GM21526 (cell line): ENCODE results near the gene KCNJ6.
"Not testable (repeated sequence)": the region's sequence is repeated elsewhere in the genome, so short reads cannot be mapped to it uniquely, and the experiment has no call there.

Source experiments
- ATAC-seq: cut with Tn5 transposase; IDR thresholded peaks from one replicate; pipeline ENCODE4 v1.9.1; 2021; ENCODE audit warnings: moderate library complexity; ENCODE audit not compliant: unreplicated experiment, low FRiP score

The KCNJ6 gene

DNA sequence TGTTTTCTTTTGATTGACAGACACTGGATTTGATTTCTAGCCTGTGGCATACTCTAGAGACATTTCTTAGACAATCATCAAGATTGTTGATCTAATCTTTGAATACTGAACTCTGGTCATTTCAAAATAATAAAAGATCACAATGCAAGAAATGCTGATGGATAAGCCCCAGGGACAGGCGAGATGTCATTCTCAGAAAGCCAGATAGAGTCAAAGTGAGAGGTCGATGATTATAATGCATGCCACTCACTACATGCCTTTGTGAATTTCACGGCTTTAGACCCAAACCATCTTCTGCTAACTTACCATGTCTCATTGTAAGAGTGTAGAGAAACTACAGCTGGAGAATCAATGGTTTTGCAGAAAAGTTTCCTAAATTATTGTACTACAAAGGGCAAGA is 292.6 kb downstream of the KCNJ6 start:
- ATAC-seq = no peak

DNA sequence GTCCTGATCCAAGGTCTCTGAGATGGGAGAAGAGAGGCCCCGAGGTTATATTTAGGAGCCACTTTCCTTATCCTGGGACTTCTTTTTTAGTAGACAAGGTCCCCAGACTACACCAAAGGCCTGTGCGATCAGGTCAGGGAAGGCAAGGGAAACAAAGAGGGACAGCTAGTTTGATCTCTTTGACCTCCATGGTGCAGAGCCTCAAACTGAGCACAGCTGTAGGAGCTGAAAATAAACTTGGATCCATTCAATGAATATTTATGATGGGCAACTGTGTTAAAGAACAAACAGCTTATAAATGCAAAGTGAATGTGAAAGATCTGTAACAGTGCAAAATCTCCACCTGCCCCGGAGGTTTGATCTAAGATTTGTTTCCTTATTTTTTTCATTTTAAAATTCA is 293.1 kb downstream of the KCNJ6 start:
- no peak for ATAC-seq

DNA sequence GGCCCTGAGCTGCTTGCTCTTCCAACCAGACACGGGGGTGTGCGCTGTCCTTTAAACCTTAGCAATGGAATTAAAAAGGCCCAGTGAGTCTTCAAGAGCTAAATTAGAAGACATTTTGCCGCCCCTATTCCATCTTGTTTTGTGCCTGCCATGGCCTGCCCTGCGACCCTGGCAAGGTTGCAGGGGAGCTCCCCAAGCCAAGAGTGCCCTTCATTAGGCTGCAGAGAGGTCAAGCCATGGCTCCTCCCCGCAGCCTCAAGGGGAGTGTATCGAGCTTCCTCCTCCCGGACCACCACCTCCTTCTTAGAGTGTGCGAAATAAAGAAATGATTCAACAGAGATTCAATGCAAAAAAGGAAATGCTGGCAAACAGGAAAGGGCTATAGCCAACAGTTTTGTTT is 293.5 kb downstream of the KCNJ6 start:
- no peak for ATAC-seq

DNA sequence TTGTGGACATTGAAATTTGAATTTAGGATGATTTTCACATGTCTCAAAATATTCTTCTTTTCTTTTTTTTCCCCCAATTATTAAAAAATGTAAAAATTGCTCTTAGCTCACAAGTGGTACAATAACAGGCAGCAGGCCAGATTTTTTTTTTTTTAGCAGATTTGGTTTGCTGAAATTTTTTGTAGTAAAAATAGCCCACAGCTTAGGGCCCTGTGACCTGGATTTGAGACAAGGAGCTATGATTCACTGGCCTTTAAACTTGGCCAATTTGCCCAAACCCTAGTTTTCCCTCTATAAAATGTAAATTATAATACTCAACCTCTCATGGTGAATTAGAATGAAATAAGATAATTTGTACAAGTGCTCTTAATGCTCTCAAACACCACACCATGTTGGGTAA is 295.9 kb downstream of the KCNJ6 start:
- ATAC-seq = no peak

DNA sequence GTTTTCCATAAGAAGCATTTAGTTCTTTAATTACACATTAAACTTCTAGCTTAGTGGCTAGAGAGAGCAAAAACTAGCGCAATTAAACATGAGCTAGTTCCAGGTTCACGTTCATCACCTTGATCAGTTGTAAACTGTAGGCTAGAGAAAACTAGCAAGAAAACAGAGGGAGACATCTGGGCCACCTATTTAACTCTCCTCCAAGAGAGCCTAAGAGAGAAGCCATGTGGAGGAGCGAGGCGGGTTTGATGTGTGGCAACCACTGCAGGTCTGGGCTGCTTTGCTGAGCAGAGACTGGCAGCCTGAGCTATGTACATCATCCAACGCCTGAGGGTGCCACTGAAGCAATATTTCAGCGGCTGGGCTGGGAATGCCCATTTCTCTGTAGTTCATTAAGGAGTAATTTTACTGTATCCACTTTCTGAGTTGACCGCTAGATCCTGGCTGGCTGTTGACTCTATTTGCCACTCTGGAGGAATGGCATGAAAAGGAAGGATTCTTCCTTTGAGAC is 296.7 kb downstream of the KCNJ6 start:
- no peak for ATAC-seq

DNA sequence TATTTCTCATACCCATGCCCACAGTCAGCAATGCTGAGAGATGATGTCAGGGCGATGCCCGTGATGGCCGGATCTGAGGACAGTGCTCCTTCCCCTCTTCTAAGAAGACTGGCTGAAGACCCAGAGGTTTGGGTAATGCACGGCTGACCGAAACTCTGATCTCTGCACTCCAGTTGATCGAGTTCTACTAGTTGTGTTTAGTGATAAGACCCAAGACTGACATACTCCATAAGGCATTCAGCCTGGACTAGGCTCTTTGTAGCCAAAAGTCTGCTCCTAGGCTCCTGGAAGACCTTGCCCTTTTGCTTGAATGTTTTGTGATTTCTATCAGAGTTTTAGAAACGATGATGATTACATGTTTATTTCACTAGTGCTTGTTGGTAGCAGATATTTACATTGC is 298.2 kb downstream of the KCNJ6 start:
- no peak for ATAC-seq

DNA sequence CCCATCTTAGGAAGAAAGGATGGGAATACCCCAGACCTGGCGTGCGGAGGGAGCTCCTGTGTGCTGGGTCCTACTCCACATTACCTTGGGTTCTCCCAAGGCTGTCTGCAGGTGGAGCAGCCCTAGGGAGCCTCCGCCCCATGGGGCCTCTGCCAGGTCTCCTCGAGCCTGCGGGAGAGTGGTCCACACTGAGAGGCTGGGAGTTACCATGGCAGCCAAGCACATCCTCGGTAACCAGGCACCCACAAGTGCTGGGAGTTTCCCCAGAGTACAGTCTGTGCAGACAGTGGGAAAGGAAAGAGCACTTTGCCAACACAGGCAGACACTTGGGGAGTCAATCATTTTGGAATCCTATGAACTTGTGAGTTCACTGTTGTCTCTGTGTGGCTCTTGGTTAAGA is 300.3 kb downstream of the KCNJ6 start:
- no peak for ATAC-seq

DNA sequence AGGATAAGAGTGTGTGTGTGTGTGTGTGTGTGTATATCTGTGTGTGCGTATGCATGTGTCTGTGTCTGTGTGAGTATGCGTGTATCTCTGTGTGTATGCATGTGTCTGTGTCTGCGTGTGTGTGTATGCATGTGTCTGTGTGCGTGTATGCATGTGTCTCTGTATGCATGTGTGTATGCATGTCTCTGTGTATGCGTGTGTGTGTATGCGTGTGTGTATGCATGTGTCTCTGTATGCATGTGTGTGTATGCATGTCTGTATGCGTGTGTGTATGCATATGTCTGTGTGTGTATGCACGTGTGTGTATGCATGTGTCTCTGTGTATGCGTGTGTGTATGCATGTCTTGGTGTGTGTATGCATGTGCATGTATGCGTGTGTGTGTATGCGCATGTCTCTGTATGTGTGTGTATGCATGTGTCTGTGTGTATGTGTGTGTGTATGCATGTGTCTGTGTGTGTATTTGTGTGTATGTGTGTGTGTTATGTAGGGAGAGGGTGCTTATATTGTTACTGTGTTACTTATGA is 301.8 kb downstream of the KCNJ6 start:
- ATAC-seq = no peak

DNA sequence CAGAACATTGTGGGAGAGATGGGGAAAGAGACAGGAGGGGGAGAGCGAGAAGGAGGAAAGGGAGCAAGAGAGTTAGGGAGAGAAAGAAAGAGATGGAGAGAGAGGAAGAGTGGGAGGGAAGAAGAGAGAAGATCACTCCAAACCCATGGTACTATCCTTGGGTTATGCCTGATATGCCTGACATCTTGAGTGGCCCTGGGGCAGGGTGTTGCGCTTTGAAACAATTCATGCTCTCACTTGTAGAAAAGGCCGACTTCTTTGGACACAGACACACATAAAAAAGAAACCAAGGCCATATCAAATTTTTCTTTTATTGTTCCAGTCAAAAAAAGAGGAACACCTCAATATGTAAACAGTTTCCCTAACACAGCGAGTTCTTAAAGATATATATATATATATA is 309.2 kb downstream of the KCNJ6 start:
- no peak for ATAC-seq

DNA sequence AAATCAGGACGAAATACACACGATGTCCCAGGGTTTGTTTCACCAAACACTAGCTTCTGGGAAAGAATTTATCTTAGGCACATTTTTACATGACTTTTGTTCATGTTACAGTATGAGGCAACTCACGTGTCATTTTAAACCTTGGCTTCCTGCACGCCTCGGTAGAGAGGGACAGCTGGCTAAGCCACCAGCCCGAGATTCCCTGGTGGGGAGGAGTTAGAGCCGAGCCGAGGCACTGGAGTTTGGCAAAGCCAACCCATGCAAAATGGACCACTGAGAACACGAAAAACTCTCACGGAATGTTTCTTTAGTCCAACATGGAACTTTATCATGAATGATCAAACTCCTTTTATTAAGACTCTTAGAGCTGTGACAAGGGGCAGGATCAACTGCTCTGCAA is 309.7 kb downstream of the KCNJ6 start:
- ATAC-seq = no peak

DNA sequence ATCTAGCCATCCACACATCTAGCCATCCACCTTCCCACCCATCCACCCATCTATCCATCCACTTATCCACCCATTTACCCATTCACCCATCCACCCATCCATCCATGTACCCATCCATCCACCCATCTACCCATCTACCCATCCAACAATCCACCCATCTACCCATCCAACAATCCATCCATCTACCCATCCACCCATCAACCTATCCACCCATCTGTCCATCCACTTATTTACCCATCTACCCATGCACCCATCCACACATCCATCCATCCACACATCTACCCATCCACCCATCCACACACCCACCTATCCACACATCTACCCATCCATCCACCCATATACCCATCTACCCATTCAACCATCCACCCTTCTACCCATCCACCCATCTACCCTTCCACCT is 311.3 kb downstream of the KCNJ6 start:
- no peak for ATAC-seq

DNA sequence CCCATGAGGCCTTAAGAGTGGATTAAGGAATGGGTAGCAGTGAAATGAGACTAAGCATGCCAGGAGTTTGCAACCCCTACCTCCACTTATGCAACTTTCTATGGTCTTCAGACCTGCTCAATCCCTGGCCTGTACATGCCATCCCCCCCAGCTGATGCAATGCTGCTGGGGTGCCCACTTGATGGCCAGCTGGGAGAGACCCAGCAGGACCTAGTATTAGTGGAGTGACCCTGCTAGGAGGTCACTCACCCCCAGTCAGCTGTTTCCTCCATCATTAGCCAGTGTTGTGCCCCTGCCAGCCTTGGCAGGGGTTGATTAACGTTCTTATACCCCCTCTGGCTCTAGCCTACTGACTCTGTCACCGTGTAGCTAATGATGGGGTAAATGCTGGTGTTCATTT is 313.1 kb downstream of the KCNJ6 start:
- no peak for ATAC-seq

DNA sequence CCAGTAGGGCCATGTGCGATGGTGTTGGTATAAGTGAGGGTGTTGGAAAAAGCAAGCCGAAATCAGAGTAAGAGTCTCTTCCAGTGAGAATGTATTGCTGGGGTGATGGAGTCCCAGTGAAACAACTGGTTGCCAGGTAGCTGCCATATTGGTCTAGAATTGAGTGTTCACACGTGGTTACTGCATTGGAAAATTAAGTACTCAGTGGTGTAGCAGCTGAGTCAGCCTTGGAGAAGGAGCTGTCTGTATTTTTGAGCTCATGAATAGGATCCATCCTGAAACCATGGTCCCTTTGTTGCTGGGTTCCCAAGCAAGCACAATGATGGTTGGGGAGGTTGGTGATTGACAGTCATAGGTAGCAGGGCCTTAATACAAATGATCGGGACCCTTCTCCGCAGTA is 314.3 kb downstream of the KCNJ6 start:
- ATAC-seq = no peak

DNA sequence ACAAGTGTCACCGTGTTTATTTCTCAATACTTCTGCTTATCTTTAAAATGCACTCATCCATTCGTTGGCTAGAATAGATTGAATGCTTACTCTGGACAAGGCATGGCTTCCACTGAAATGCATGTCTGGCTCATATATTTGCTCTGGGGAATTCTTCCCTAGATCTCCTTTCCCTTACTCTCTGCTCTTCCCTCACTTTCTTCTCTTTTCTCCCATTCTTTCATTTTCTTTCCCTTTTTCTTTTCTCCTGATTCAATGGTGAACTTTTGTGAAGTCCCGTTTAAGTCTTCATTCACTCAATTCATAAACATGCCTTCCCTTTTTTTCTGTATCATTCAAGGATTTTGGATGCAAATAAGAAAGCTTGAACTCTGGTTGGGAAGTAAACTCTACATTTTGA is 315.2 kb downstream of the KCNJ6 start:
- ATAC-seq = no peak

DNA sequence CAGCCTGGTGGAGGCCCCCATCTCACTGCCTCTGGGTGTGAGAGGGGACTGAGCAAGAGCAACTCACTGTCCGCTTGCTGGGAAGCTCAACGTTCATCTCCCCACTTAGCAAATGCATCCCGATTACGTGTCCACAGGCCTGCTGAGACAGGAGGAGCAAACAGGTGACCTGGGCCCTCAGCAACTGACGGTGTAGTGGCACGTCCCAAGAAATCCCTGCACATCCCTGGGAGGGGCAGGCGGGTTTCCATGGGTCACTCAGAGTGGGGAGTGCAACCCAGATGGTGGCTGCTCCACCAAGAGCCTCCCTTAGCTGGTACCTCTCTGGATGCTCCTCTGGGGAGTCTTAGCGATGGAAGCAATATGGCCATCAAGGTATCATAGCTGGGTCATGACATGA is 320.3 kb downstream of the KCNJ6 start:
- no peak for ATAC-seq

DNA sequence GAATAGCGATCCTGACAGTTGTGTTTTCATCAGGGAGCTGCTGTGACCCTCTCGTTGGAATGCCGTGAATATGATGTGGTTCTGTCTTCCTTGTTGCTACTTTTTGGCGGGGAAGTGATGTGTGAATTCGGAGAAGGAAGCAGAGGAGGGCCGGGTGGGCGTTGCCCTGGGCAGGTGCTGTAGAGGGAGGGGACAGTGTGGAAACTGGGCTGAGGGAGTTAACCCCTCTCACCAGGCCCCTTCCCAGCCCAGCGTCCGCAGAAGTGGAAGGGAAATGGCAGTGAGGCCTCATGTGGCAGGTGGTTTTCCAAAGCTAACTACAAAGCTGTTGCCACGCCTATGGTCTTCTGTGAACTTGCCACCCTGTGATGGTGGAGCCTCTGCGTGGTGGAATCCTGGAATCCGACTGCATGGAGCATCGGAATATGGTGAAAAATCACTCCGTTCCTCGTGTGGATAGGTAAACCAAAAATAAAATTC is 321.7 kb downstream of the KCNJ6 start:
- no peak for ATAC-seq

DNA sequence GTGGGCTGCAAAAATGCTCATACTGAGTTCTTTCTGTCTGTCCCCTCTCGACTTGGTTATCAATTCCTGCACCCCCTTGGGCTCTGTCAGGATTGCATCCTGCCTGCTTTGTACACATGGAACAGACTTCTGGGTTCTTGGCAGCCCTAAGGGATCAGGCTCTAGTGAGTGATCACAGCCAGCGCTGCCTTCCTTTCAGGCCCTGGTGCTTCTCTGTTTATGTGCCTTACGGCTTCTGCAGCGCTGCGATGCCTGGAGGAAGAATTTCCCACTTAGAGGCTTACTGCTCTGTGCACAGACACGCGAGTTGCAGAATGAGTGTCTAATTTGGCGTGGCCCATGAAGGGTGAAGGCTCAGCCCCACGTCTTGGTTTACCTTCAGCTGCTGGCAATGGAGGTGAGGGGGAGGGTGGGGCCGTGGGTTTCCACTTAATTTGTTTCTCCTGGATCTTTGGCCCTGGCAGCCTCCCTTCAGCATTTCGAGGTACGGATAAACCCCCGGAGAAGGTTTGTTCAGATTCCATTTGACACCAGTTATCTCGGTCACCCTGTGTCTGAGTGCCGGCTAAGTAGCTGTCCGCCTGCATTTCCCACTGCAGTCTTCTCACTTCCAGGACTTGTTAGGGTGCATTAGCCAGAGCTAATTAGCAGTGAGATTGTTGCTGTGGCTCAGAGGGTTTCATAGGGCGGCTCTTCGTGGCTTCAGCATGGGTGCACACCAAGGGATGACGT is 322.4 kb downstream of the KCNJ6 start:
- ATAC-seq = no peak

DNA sequence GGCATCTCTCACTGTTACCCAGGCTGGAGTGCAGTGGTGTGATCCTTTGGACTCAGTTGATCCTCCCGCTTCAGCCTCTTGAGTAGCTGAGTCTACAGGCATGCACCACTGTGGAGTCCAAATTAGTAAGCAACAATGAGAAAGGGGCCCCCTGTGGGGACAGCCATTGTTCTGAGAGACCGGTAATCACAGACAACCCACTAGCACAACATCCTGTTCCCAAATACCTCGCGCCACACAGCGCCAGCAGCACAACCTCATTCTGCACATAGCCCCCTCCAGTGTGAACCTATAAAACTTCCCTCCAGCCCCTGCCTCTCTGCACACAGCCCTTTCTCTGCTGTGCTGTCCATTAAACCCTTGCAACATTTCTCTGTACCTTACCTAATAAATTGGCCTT is 323.2 kb downstream of the KCNJ6 start:
- no peak for ATAC-seq

DNA sequence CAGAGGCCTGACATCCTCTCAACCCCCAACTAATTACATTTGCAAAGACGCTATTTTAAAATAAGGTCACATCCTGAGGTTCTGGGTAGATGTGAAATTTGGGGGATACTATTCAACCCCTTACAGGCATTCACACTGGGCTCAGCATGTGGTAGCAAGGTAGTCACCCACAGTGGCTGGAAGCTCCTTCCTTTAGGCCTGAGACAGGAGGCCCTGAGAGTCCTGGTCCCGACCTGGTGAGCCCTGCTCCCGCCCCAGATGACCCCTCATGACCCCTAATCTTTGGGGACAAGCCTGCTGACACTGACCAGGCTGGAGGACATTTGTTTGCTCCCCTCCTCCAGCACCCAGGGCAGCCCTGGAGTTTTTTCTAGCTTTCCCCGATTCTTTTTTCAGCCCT is 323.8 kb downstream of the KCNJ6 start:
- no peak for ATAC-seq

DNA sequence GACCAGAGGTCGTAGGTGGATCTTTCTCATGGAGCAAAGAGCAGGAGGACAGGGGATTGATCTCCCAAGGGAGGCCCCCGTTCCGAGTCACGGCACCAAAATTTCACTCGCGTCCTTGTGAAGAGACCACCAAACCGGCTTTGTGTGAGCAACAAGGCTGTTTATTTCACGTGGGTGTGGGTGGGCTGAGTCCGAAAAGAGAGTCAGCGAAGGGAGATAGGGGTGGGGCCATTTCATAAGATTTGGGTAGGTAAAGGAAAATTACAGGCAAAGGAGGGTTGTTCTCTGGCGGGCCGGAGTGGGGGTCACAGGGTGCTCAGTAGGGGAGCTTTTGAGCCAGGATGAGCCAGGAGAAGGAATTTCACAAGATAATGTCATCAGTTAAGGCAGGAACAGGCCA is 324.3 kb downstream of the KCNJ6 start:
- ATAC-seq = not testable (repeated sequence)

DNA sequence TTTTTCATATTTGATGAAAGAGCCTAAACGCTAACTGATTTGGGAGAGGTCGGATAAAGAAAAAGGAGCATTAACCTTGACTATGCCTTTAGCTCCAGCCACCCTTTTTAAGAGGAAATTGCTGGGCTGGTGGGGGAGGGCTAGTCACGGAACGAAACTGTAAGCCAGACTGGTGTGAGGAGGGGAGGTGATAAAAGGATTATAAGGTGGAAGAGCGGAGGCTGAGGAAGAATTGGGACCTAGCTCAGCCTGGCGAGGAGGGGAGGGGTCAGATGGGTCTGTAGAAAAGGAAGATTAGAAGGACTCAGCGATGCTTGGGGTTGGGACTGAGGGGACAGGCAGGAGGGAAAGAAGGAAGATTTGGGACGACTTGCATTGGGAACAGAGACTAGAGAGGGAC is 325.4 kb downstream of the KCNJ6 start:
- ATAC-seq = not testable (repeated sequence)

DNA sequence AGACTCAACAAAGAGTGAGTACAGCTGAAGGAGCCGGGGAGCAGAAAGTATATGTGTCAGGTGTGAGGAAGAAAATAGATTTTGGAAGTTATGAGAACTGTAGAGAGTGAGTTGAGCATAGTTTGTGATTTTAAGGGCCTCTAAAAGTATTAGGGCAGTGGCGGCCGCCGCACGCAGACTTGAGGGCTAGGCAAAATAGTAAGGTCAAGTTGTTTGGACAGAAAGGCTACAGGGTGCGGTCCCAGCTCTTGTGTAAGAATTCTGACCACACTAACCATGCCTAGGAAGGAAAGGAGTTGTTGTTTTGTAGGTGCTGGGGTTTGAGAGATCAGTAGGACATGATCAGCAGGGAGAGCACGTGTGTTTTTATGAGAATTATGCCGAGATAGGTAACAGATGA is 327.6 kb downstream of the KCNJ6 start:
- not testable (repeated sequence) for ATAC-seq
